ENCODE results near the gene NUCKS1.

The NUCKS1 gene

DNA sequence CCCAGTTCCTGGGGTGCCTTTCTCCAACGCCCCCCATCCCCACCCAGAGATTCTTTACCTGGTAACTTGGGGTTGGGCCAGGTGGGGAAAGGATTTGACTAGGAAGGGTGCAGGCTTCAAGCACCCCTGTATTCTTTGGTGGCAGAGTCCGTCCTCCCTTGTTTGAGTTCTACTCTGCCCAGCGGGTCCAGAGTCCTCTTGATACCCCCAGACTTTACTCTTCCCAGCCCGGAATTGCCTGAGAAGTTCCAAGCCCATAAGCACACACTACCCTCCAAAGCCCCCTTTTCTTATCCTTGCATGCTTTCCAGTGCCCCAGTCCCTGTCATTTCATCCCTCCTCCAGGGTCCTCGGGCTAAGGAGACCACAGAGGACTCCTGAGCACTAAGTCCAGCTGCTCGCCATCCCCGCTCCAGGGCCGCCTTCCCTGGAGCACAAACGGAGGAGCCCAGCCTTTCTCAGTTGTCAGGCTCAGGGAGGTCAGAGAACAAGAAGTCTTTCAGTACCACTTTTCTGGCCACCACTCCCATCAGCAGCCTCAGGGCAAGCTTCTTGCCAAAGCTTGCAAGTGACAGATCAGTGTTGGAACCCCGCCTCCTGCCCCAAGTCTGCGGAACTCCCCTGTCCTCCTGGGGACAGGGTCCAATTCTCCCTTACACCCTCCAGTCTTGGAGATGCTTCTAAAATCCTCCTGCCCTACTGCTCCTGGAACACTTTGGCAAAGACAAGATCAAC lies 81.9 kb downstream of the NUCKS1 start:
- DNase-seq: no peak

DNA sequence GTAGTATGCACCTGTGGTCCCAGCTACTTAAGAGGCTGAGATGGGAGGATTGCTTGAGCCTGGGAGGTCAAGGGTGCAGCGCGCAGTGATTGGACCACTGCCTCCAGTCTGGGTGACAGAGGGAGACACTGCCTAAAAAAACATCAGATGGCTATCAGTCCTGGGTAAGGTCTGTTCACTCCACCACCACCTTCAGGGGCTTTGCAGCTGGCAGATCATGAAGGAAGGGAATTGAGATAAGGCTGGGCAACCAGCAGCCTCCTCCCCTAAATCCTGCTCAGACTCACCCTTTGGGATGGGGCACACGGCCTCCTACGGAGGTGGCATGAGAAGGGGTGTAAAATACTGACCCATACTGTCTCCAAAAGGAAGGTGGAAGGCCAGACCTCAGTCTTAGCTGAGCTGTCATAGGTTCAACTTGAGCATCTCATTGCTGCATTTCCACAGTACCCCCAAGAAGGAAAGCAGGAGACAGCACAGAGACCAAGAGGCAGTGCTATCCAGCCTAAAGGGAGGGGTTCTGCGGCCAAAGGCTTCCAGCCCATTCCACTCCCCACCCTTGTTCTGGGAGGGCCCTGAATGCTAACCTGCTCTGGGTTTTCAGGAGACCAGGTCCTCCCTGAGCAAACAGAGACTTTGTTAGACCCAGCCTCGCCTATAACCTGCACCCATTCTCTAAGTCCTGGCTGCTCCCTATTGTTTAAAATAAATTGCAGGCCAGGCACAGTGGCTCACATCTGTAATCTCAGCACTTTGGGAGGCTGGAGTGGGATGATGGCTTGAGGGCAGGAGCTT lies 83.4 kb downstream of the NUCKS1 start:
- no peak for DNase-seq

DNA sequence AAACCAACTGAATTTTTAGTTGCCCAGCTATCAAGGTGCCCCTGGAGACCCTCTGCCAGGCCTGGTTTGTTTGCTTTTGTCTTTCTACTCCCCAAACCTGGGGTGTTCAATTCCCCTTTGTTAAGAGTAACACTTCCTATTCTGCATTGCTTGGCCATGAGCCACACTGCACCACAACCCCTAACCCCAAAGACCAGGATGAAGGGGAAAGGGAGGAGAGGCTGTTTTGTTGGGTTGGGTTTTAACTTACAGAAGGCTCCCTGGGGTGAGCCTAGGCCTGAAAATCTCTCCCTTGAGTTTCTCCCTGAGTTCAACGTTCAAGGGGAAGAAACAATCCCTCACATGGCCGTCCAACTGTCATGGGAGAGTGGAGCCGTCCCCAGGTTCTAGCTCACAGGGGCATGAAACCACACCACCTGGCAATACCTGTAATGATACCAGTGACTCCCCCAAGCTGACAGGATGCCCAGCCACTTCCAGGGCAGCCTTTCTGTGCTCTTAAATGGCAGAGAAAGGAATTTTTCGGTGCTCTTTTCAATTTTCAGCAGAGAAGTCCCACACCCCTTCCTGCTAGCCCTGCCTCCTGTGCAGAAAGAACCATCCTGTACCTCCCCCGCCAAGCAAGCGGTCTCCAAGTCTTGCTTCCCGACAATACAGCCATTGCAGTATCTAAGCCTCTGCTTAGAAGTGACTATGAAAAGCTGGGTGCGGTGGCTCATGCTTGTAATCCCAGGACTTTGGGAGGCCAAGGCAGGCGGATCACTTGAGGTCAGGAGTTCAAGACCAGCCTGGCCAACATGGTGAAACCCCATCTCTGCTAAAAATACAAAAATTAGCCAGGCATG lies 84.6 kb downstream of the NUCKS1 start:
- DNase-seq: no peak

DNA sequence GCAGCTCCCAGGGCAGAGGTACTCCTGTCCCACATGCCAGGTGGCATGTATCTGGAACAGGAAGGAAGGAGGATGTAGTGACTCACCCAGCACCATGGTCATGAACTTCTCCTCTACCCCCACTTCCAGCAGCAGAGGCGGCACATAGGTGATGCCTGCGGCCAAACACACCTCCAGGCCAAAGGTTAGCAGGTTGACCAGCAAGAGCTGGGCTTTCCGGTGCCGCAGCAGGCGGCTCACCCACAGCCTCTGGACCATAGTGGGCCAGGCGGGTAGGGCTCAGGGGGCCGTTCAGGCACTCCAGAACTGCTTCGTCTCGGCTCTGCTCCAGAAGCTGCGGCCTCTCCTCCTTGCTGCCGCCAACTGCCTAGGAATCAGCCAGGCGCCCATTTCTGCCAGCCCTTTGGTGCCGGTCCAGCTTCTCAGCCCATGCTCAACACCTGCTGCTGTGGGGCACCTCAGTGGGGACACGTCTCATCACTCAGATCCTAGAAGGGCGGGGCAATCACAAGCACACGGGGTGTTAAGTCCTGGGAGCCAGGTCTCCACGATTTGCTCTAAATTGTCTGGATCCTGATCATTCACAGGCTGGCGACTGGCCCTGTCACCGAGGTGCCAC lies 85.5 kb downstream of the NUCKS1 start:
- DNase-seq: no peak

DNA sequence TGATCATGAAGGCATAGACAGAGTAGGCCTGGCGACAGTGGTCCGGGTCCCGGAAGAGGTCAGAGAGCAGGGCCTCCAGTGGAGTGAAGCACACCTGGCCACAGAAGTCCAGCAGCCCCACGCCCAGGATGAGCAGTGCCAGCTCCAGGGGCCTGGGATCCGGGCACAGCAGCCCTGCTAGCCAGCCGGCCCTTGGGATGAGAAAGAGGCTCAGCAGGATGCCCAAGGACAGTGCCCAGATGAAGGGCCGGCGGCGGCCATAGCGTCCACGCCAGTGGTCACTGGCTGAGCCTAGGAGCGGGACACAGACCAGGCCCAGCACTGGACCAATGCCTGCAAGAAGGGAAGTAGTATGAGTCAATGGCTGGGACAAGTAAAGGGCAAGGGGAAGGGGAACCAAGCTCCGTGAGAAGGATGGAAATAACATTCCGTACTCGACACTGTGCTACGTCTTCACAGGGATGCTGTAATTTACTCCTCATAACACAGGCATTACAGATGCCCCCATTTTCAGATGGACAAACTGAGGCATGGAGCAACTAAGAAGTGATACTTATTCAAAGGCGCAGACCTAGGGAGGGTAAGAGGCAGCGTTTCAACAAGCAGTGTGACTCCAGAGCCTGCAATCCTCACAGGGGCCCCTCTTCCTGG lies 86.6 kb downstream of the NUCKS1 start:
- DNase-seq: no peak

Data from NCI-H1694 treated with DMSO at 0.1 percent for 48 hours (cell line).